H9 (cell line): ENCODE measurements around the gene ZFP92. TPM values are rescaled to one million over a fixed set of nuclear protein-coding genes. Genes with fewer than 3 reads are reported as not detected.

Experiments
- DNase-seq: peaks from one replicate; pipeline ENCODE4 v3.0.0-alpha.2; 2017
- H2AFZ ChIP-seq: one replicate; pipeline ENCODE4 v1.6.1; 2013; ENCODE audit warnings: mild to moderate bottlenecking, low read length, control low read depth, moderate library complexity
- H2AK5ac ChIP-seq: 2 replicates; pipeline ENCODE4 v1.6.1; 2013; ENCODE audit warnings: low read length, control low read depth, mixed read lengths; ENCODE audit not compliant: insufficient read length
- H2BK120ac ChIP-seq: one replicate; pipeline ENCODE4 v1.6.1; 2013; ENCODE audit warnings: low read depth, mild to moderate bottlenecking, low read length, control low read depth, inconsistent platforms; ENCODE audit not compliant: poor library complexity, severe bottlenecking
- H2BK12ac ChIP-seq: 2 replicates; pipeline ENCODE4 v1.6.1; 2013; ENCODE audit warnings: low read length, control low read depth, mixed read lengths, low read depth; ENCODE audit not compliant: insufficient read length
- H2BK15ac ChIP-seq: 2 replicates; pipeline ENCODE4 v1.6.1; 2013; ENCODE audit warnings: low read depth, low read length, control low read depth
- H2BK20ac ChIP-seq: one replicate; pipeline ENCODE4 v1.6.1; 2013; ENCODE audit warnings: low read depth, mild to moderate bottlenecking, low read length, control low read depth, inconsistent platforms; ENCODE audit not compliant: poor library complexity, severe bottlenecking
- H2BK5ac ChIP-seq: 2 replicates; pipeline ENCODE4 v1.6.1; 2013; ENCODE audit warnings: low read length, control low read depth, mixed read lengths; ENCODE audit not compliant: insufficient read length
- H3K14ac ChIP-seq: 2 replicates; pipeline ENCODE4 v1.6.1; 2013; ENCODE audit warnings: low read length, control low read depth; ENCODE audit not compliant: insufficient read depth
- H3K18ac ChIP-seq: 2 replicates; pipeline ENCODE4 v1.6.1; 2013; ENCODE audit warnings: low read depth, mild to moderate bottlenecking, mixed read lengths, low read length, control low read depth; ENCODE audit not compliant: insufficient read length
- H3K23ac ChIP-seq: 2 replicates; pipeline ENCODE4 v1.6.1; 2013; ENCODE audit warnings: low read length, control low read depth, mixed read lengths, low read depth; ENCODE audit not compliant: insufficient read length
- H3K23me2 ChIP-seq: 2 replicates; pipeline ENCODE4 v1.6.1; 2013; ENCODE audit warnings: low read depth, mild to moderate bottlenecking, mixed read lengths, low read length, control low read depth; ENCODE audit not compliant: insufficient read length, poor library complexity, severe bottlenecking
- H3K27ac ChIP-seq: 2 replicates; pipeline ENCODE4 v1.5.1; 2013; ENCODE audit warnings: low read length, control low read depth, mixed read lengths, low read depth; ENCODE audit not compliant: insufficient read length
- H3K27me3 ChIP-seq: 2 replicates; pipeline ENCODE4 v1.6.1; 2013; ENCODE audit warnings: low read length, control low read depth, inconsistent platforms; ENCODE audit not compliant: insufficient read depth
- H3K4ac ChIP-seq: 2 replicates; pipeline ENCODE4 v1.6.1; 2013; ENCODE audit warnings: low read depth, mild to moderate bottlenecking, control low read depth, inconsistent platforms, low read length, moderate library complexity
- H3K4me1 ChIP-seq: 2 replicates; pipeline ENCODE4 v1.6.1; 2013; ENCODE audit warnings: low read length, control low read depth, inconsistent platforms; ENCODE audit not compliant: insufficient read depth
- H3K4me2 ChIP-seq: 2 replicates; pipeline ENCODE4 v1.6.1; 2013; ENCODE audit warnings: low read length, control low read depth, mixed read lengths; ENCODE audit not compliant: insufficient read length, insufficient read depth
- H3K56ac ChIP-seq: 2 replicates; pipeline ENCODE4 v1.6.1; 2013; ENCODE audit warnings: low read depth, mild to moderate bottlenecking, mixed read lengths, low read length, control low read depth; ENCODE audit not compliant: insufficient read length
- H3K79me1 ChIP-seq: 2 replicates; pipeline ENCODE4 v1.6.1; 2013; ENCODE audit warnings: low read depth, mild to moderate bottlenecking, moderate library complexity, low read length, control low read depth, inconsistent platforms; ENCODE audit not compliant: insufficient read depth, poor library complexity, severe bottlenecking
- H3K79me2 ChIP-seq: 2 replicates; pipeline ENCODE4 v1.6.1; 2013; ENCODE audit warnings: low read length, control low read depth, inconsistent platforms; ENCODE audit not compliant: insufficient read depth
- H3K9ac ChIP-seq: 2 replicates; pipeline ENCODE4 v1.6.1; 2013; ENCODE audit warnings: low read length, control low read depth, mixed read lengths; ENCODE audit not compliant: insufficient read length; ENCODE audit errors: extremely low read depth
- H3K9me3 ChIP-seq: one replicate; pipeline ENCODE4 v1.6.1; 2013; ENCODE audit warnings: low read depth, low read length, inconsistent platforms; ENCODE audit not compliant: control insufficient read depth
- H3T11ph ChIP-seq: one replicate; pipeline ENCODE4 v1.6.1; 2013; ENCODE audit warnings: mild to moderate bottlenecking, low read length, control low read depth, inconsistent platforms
- H4K20me1 ChIP-seq: one replicate; pipeline ENCODE4 v1.6.1; 2013; ENCODE audit not compliant: control insufficient read depth, insufficient read length, insufficient read depth
- H4K5ac ChIP-seq: 2 replicates; pipeline ENCODE4 v1.6.1; 2013; ENCODE audit warnings: low read depth, mild to moderate bottlenecking, mixed read lengths, low read length, control low read depth; ENCODE audit not compliant: insufficient read length
- H4K8ac ChIP-seq: replicated peaks from 2 replicates; pipeline ENCODE4 v1.6.1; 2013; ENCODE audit warnings: low read length, control low read depth, mixed read lengths, low read depth; ENCODE audit not compliant: insufficient read length
- H4K91ac ChIP-seq: 2 replicates; pipeline ENCODE4 v1.6.1; 2013; ENCODE audit warnings: low read depth, mild to moderate bottlenecking, moderate library complexity, mixed read lengths, low read length, control low read depth; ENCODE audit not compliant: insufficient read length
- H3K27ac Mint-ChIP-seq, 3 experiments: 2 replicates in 2 of 3; 3 replicates in 1 of 3; pipeline ENCODE4 v1.8.0; 2020 to 2021; ENCODE audit warnings: mixed read lengths in 3 of 3, mild to moderate bottlenecking in 1 of 3, moderate library complexity in 1 of 3
- H3K27me3 Mint-ChIP-seq: 2 replicates; pipeline ENCODE4 v1.8.0; 2021; ENCODE audit warnings: low read depth, mild to moderate bottlenecking, moderate library complexity, mixed read lengths
- H3K36me3 Mint-ChIP-seq, 3 experiments: 2 replicates in 2 of 3; 3 replicates in 1 of 3; pipeline ENCODE4 v1.8.0; 2020 to 2021; ENCODE audit warnings: low read depth in 3 of 3, mixed read lengths in 3 of 3; ENCODE audit not compliant: insufficient read depth in 1 of 3
- H3K4me1 Mint-ChIP-seq, 2 experiments: 2 replicates each; pipeline ENCODE4 v1.8.0; 2020; ENCODE audit warnings: mixed read lengths in 2 of 2
- H3K4me3 Mint-ChIP-seq, 2 experiments: 2 replicates in 1 of 2; 3 replicates in 1 of 2; pipeline ENCODE4 v1.8.0; 2020 to 2021; ENCODE audit warnings: mild to moderate bottlenecking in 2 of 2, mixed read lengths in 2 of 2, moderate library complexity in 1 of 2
- H3K9me3 Mint-ChIP-seq, 2 experiments: 2 replicates in 1 of 2; 3 replicates in 1 of 2; pipeline ENCODE4 v1.8.0; 2020; ENCODE audit warnings: mild to moderate bottlenecking in 2 of 2, mixed read lengths in 2 of 2, moderate library complexity in 1 of 2
- WGBS: extraction: QIAGEN DNeasy Blood & Tissue Kit; methylation state at CpG from one replicate; pipeline ENCODE4 v1.1.7; 2013; ENCODE audit warnings: missing lambda C conversion rate, low lambda C conversion rate, mixed read lengths; ENCODE audit not compliant: insufficient read length; ENCODE audit errors: extremely low coverage; 5-methylcytosine and 5-hydroxymethylcytosine counted together
- total RNA-seq: library from RNA; stranded (reverse); gene quantifications from 2 replicates; pipeline ENCODE4 v1.2.1, GENCODE V29; 2021
- TF ChIP-seq, protein P1 (sequence below): fragments of 200-600 bp; sonication (generic); conservative IDR thresholded peaks from 3 replicates; pipeline ENCODE4 v1.8.0; 2021; ENCODE audit warnings: antibody characterized with exemption, mild to moderate bottlenecking

Gene ZFP92
- total RNA-seq, 1 experiment from 2014 or later: 0.68 TPM

DNA sequence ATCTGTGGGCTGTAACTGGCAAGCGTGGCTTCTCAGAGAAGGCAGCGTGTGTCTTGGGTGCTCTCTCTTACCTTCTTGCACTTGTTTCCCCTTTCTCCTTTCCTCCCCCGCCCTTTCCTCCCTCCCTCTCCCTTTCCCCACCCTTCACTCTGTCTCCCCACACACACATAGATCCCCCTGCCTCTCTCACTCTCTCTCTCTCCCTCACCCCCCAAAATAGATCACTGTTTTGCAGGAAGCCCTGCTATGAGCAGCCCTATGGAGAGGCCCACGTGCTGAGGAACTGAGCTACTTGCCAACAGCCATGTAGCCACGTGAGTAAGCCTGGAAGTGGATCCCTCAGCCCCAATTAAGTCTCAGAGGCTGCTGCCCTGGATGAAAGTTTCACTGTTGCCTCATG, 5.8 kb upstream of the ZFP92 start:
- H3K4ac ChIP-seq: no peak overlapping the region
- no peaks in the 10 kb centered on the region for H3K4me1 Mint-ChIP-seq

More for the DNA sequence above, 5.8 kb upstream of the ZFP92 start:
- no peak overlapping the region for H3K4me2 ChIP-seq
- no peak overlapping the region for H3K23ac ChIP-seq
- Mint-ChIP-seq H3K36me3 (peaks cover 6 to 15% (median 7%) of the 10 kb centered on the region in 3 experiments), H3K27ac (no peak overlapping the region), H3K4me3 (no peak overlapping the region), H3K9me3 (peaks cover 63 to 81% of the 10 kb centered on the region in 2 experiments), H3K27me3 (peaks cover 42% of the 10 kb centered on the region)
- H3K9me3 ChIP-seq: peaks cover 16% of the 10 kb centered on the region
- no peak overlapping the region for H3K56ac ChIP-seq
- H3T11ph ChIP-seq: no peak overlapping the region
- H3K14ac ChIP-seq: no peak overlapping the region
- no peaks in the 10 kb centered on the region for H3K27me3 ChIP-seq
- no peak overlapping the region for H2AK5ac ChIP-seq
- no peak overlapping the region for H4K8ac ChIP-seq
- H2BK120ac ChIP-seq: no peak overlapping the region
- DNase-seq: no peak
- TF ChIP-seq, protein P1, sequence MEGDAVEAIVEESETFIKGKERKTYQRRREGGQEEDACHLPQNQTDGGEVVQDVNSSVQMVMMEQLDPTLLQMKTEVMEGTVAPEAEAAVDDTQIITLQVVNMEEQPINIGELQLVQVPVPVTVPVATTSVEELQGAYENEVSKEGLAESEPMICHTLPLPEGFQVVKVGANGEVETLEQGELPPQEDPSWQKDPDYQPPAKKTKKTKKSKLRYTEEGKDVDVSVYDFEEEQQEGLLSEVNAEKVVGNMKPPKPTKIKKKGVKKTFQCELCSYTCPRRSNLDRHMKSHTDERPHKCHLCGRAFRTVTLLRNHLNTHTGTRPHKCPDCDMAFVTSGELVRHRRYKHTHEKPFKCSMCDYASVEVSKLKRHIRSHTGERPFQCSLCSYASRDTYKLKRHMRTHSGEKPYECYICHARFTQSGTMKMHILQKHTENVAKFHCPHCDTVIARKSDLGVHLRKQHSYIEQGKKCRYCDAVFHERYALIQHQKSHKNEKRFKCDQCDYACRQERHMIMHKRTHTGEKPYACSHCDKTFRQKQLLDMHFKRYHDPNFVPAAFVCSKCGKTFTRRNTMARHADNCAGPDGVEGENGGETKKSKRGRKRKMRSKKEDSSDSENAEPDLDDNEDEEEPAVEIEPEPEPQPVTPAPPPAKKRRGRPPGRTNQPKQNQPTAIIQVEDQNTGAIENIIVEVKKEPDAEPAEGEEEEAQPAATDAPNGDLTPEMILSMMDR: no peak
- no peak overlapping the region for H3K27ac ChIP-seq
- no peak overlapping the region for H4K5ac ChIP-seq
- H2BK15ac ChIP-seq: no peak overlapping the region
- H3K4me1 ChIP-seq: no peaks in the 10 kb centered on the region
- no peaks in the 10 kb centered on the region for H3K79me2 ChIP-seq
- H3K9ac ChIP-seq: no peak overlapping the region
- no peak overlapping the region for H3K18ac ChIP-seq
- no CpG with 5 or more reads among the region's 5 CpGs for whole genome bisulfite sequencing
- H4K20me1 ChIP-seq: no peaks in the 10 kb centered on the region
- H2BK12ac ChIP-seq: no peak overlapping the region
- H2BK20ac ChIP-seq: no peak overlapping the region
- H2AFZ ChIP-seq: no peak overlapping the region
- H3K23me2 ChIP-seq: no peaks in the 10 kb centered on the region
- H4K91ac ChIP-seq: no peak overlapping the region
- no peak overlapping the region for H2BK5ac ChIP-seq
- no peaks in the 10 kb centered on the region for H3K79me1 ChIP-seq
